GM21825 (cell line): Measurements from ENCODE around the gene TCERG1L.
"Not testable (repeated sequence)": the region's sequence is repeated elsewhere in the genome, so short reads cannot be mapped to it uniquely, and the experiment has no call there.

Source experiments
- ATAC-seq: cut with Tn5 transposase; IDR thresholded peaks from one replicate; pipeline ENCODE4 v1.9.1; 2021; ENCODE audit warnings: mild to moderate bottlenecking, moderate library complexity; ENCODE audit not compliant: unreplicated experiment

The TCERG1L gene

DNA sequence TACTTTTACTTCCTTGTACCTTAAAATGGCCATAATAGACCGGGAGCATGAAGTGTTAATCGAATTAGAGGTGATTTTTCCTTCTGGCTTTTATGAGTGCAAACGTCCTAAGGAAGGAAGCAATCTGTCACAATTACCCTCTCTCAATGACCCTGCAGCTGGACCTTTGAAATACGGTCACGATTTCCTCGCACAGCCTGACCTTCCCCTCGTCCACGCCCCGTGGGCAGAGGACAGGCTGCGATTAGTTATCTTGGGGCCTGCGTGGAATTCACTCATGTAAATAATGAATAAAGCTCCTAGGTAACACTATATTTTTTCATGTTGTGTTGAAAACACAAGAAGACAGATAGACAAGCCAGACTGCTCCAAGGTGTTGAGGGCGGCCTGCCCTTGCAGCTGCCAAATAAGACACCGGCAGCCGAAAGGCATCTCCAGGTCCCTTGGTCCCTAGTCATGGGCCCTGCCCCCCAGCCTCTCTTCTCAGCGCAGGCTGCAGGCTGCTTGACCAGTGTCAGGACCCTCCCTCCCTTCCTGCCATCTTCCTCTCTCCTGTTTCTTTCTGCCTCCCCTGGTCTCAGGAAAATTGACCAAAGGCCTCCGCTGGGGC lies 199.9 kb downstream of the TCERG1L start:
- no peak for ATAC-seq

- no peak for ATAC-seq
Measured at GRCh38 chr10:131111007-131111406, 200.5 kb downstream of the TCERG1L start.

DNA sequence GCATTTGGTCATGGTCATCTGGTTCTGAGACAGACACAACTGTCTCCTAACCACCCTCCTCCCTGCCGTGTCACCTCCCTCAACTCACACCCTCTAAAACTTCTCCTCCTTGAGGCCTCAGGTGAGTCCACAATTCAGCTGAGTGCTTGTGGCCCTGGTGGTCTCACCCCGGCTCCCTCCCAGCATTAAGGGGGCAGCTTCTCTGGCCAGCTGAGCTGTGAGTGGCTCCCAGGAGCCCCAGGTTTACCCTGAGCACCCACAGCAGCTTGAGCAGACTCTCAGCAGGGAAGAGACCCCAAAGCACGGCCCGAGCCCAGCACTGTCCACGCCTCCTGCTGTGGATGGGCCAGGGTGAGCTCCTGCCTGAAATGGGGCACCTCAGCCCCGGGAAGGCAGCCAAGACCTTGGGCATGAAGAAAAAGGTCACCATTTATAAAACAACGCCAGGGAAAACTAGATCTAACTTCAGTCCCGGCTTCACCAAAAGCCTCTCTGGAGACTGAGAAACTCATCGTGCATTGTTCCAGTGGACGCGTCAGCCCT lies 201.2 kb downstream of the TCERG1L start:
- ATAC-seq: no peak

DNA sequence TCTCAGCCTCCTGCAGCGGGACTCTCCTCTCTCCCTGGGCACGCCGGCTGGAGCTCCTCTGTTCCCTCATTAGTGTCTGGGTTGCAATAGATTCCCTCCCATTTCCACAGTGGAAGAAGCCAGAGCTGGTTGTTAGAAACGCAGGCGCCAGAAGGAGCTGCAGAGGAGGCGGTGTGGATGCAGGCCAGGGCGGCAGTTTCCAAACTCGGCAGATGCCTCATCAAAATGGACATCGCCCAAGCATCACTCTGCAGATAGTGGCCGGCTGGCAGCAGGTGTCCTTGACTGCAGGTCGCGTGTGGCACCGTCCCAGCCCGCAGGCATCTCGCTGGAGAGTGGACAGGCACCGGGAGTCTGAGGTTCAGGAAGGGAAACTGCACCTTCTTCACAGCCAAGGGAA lies 201.8 kb downstream of the TCERG1L start:
- ATAC-seq: no peak

DNA sequence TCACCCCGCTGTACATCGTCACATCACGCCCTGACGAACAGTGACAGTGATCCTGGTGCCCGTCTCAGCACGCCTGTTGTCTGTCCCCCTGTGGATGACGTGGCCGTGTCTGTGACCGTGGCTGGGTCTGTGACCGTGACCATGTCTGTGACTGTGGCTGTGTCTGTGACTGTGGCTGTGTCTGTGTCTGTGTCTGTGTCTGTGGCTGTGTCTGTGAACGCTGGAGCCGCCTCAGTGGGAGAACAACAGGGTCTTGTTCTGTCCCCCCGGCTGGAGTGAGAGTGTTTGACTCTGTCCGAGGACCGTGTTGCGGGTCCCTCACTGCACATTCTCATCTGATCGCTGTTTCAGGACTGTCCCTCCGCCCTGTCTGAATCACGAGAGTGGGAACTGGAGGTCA lies 202.2 kb downstream of the TCERG1L start:
- ATAC-seq: no peak

- ATAC-seq: no peak
Measured at GRCh38 chr10:131107970-131108369, 203.6 kb downstream of the TCERG1L start.

DNA sequence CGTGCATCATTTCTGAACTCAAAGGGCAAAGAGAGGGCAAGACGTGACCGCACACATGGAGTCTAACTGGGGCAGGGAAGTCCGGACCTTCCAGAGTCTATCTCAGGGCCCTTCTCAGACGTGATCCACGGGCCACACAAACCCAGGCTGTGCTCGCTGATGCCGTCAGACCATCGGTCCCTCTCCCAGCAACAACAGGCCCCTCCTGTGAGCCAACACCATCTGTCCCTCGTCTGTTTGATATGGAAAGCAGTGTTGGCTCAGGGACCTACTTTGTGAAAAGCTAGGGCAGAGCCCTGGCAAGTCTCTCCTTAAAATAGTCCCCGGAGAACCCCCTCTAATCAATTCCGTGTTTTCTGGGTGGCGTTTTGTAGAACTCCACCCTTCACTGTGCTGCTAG lies 208.8 kb downstream of the TCERG1L start:
- no peak for ATAC-seq

DNA sequence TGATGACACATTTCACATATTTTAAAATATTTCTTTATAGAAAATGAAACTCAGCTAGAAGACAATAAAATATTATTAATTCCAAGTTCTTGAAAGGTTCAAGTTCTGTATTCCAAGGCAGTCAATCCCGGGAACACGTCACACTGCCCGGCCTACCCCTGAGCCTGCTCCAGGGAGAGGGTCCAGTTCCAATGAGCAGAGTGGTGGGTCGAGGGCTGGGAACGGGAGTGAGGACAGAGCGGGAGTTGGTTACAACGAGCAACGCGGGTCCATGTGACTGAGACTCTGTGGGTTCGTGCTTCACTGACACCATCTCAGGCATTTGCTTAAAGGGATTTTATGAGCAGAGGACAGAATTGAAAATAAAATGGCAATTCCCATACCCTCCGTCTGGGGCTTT lies 209.4 kb downstream of the TCERG1L start:
- no peak for ATAC-seq

DNA sequence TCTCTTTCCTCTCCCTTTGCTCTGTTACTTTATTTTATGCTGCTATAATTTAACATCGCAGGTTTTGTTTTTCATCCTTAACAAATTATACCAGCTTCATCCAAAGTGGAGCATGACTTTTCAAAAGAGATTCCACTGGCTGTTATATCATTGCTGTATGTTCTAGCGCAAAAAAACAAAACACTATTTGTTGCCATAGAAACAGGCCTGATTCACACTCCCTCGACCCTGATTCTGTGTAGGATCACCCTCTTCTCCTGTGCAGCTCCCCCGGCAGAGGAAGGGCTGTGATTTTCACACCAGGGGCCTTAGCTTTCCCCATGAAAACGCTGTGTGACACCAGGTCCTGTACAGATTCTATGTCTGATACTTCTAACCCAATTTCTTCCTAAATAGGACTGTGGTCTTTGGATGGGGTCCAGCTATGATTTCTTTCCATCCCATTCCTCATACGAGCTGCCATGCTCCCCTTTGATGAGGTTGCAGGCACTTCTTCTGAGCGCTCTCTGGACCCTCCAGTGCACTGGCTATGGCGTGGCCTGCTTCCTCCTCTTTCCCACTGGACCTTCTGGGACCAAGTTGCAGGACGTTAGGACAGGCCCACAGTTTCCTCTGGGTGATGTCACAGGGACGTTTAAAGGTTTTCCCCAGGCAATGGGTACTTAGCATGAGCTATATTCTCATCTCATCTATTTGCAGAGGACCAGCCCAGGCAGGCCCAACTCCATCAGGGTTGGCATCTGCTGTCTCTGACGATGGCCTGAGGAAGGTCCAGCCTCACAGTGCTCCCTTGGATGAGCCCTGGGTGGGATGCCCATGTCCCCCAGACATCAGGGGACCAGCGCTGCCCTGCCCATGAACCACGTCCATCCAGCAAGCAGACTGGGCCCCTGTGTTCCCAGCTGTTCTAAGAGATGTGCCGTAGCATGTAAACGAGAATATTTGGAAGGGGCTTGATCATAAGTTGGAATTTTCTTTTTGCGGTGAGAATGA lies 210.8 kb downstream of the TCERG1L start:
- not testable (repeated sequence) for ATAC-seq

- ATAC-seq: no peak
Measured at GRCh38 chr10:131099028-131099726, 212.3 kb downstream of the TCERG1L start.

DNA sequence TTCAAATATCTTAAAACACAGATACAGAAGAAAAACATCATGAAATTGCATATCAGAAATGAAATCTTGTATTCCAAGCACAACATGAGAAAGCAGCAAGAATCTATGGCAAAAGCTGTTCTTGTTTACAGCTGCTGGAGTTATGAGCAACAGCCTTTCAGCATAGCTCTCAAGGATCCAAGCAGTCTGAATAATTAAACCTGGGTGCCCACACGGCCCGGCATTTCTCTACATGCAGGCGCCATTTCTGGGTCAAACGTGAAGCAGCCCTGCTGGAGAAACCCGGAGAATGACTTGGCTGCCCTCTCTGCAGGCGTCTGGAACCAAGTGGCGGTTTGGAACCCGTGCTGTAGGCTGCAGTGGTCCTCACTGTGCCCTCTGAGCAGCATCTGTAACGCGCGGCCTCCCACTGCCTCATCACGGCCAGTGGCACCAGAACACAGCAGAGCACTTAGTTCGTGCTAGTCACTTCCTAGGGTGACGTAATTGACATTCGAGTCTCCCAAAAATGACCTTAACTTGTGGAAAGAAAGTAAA lies 213.0 kb downstream of the TCERG1L start:
- no peak for ATAC-seq

DNA sequence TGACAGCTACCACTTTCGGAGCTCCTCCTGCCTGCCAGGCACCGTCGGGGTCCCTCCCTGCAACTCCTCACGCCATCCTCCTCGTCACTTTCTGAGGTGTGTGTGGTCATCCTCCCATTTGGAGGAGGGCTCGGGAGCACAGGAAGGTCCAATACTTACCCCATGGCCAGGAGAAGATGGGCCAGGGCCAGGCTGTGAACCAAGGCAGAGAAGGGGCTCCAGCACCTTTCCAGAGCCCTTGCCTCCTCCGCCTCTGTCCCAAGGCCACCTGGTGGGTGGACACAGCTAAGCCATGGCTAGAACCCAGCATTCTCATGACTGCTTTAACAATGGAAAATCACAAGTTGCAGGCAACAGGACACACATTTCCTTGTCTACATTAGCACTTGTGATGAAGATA lies 215.5 kb downstream of the TCERG1L start:
- no peak for ATAC-seq

DNA sequence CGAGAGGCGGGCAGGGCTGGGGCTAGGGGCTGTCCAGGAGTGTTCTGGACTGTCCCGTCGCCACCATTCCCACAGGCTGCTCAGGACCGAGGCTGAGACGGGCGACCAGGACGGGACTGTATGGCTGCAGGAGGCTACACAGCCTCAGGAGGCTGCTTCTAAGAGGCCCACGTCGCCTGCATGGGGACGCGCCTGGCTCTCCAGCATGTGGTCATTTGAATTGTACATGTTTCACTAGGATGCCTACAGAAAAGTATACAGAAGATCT lies 216.3 kb downstream of the TCERG1L start:
- ATAC-seq: no peak

GRCh38 chr10:131094527-131095312 lies 216.8 kb downstream of the TCERG1L start:
- ATAC-seq: no peak

DNA sequence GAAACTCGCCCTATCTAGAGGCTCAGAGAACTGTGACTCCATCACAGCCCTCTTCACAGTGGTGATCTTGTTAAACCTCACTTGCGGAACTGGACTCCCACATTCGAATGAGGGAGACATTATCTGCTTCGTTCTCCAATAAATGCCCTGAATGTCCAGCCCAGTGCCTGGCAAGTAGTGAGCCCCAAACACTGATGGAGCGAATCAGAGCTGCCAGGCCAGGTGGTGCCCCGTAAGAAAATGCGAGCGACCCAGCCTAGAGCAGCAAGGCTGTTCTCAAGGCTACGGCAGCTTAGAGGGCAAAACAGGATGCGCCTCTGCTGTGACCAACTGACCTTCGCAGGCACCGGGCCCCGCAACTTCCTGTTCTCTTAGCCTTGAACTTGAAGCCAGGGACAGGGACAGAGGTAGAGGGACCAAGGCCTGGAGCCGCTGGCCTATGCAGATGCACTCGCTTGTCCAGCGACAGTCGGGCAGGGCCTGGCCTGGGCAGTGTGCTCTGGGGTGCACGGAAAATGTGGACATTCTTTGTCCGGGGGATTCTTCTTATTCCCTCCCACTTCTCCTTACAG lies 217.6 kb downstream of the TCERG1L start:
- ATAC-seq: no peak

DNA sequence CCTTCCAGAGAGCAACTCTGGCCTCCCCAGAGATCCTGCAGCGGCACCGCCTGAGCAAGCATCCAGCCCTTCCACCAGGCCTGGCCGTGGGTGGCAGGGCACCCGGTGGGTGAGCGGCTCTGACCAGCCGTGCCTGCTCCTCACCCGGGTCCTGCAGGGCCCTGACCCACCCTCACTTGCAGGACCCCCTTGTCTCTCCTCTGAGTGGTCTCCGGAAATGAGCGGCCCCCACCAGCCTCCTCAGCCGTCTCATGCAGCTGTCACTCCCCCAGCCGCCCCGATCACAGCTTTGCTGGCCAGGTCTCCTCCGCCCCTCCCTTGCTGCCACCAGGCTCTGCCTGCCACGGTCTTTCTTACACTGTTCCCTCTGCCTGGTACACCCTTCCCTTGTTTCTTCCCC lies 218.2 kb downstream of the TCERG1L start:
- no peak for ATAC-seq

DNA sequence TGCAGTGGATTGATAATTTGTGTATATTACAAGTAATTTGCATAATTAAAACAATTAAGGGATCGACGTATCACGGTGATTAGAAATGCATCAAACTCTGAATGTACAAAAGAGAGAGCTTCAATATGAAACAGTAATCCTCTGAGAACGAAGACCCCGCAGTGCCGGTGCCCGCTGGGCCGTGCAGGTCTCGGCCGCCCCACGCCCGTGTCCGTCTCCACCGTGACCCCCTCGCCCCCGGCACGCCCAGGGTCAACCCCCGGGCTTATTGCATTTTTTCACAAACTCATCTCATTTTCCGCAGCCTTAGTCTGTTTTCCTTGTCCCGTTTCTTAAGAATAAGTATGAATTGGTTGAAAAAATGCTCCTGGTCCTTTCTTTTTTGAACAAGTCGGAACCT lies 218.6 kb downstream of the TCERG1L start:
- ATAC-seq: no peak

GRCh38 chr10:131092386-131092785 lies 219.1 kb downstream of the TCERG1L start:
- ATAC-seq: no peak

- ATAC-seq: no peak
Measured at GRCh38 chr10:131091682-131092081, 219.8 kb downstream of the TCERG1L start.
